ENCODE results near the gene SKAP2. TPM values are rescaled to one million over a fixed set of nuclear protein-coding genes. Genes with fewer than 3 reads are reported as not detected.

The SKAP2 gene
- total RNA-seq, 2 donors from 2014 or later = 3.3 to 3.4 TPM

- TF ChIP-seq CTCF (conservative IDR thresholded peaks at IDR 0.05) = no peak
- H3K27ac Mint-ChIP-seq = no peak overlapping the region
- Histone ChIP-seq H3K4me1 (ENCODE audit: control insufficient read depth, insufficient read depth, low read length) (no peaks in the 10 kb centered on the region), H3K9ac (ENCODE audit: extremely low read depth, low read length, poor library complexity, severe bottlenecking) (no peak overlapping the region), H3K27ac (ENCODE audit: low read depth, low read length) (no peak overlapping the region), H3K27me3 (ENCODE audit: control insufficient read depth, insufficient read depth, low read length, poor library complexity, severe bottlenecking) (peaks cover 14% of the 10 kb centered on the region), H3K9me3 (ENCODE audit: control insufficient read depth, low read length) (no peaks in the 10 kb centered on the region), H3K4me3 (ENCODE audit: low read length) (no peak overlapping the region), H3K36me3 (ENCODE audit: control insufficient read depth, insufficient read depth, low read length) (no peaks in the 10 kb centered on the region)
- H3K27me3 Mint-ChIP-seq (ENCODE audit: insufficient read depth) = peaks cover 20% of the 10 kb centered on the region
- no peaks in the 10 kb centered on the region for H3K9me3 Mint-ChIP-seq
- peaks cover 13% of the 10 kb centered on the region for H3K4me1 Mint-ChIP-seq
- DNase-seq = no peak
- no peak overlapping the region for H3K4me3 Mint-ChIP-seq
- H3K36me3 Mint-ChIP-seq (ENCODE audit: low read depth) = no peaks in the 10 kb centered on the region
- WGBS, 2 experiments (ENCODE audit: insufficient coverage in 1 of 2, insufficient read length in 1 of 2) = 88% methylated on average over 6 of the region's 6 CpGs; no CpG with 5 or more reads in 1 of the 2 experiments
These were observed 76.7 kb downstream of the SKAP2 start for GRCh38 chr7:26787701-26788100.

GRCh38 chr7:26784118-26784517, 80.3 kb downstream of the SKAP2 start:
- no peak for TF ChIP-seq CTCF (conservative IDR thresholded peaks at IDR 0.05)
- WGBS, 2 experiments (ENCODE audit: insufficient coverage in 1 of 2, insufficient read length in 1 of 2) = 21 to 48% methylated on average over 2 to 3 of the region's 3 CpGs

GRCh38 chr7:26782501-26782900, 81.9 kb downstream of the SKAP2 start:
- H3K27me3 Mint-ChIP-seq (ENCODE audit: insufficient read depth) = peaks cover 25% of the 10 kb centered on the region
- no peak for DNase-seq
- Histone ChIP-seq H3K9ac (ENCODE audit: extremely low read depth, low read length, poor library complexity, severe bottlenecking) (no peak overlapping the region), H3K4me3 (ENCODE audit: low read length) (no peak overlapping the region), H3K27ac (ENCODE audit: low read depth, low read length) (no peak overlapping the region), H3K36me3 (ENCODE audit: control insufficient read depth, insufficient read depth, low read length) (no peaks in the 10 kb centered on the region), H3K4me1 (ENCODE audit: control insufficient read depth, insufficient read depth, low read length) (no peaks in the 10 kb centered on the region), H3K9me3 (ENCODE audit: control insufficient read depth, low read length) (no peaks in the 10 kb centered on the region), H3K27me3 (ENCODE audit: control insufficient read depth, insufficient read depth, low read length, poor library complexity, severe bottlenecking) (peaks cover 25% of the 10 kb centered on the region)
- WGBS, 2 experiments (ENCODE audit: insufficient coverage in 1 of 2, insufficient read length in 1 of 2) = 83 to 89% methylated on average over 1 to 2 of the region's 2 CpGs
- H3K4me3 Mint-ChIP-seq = no peak overlapping the region
- H3K9me3 Mint-ChIP-seq = no peaks in the 10 kb centered on the region
- H3K4me1 Mint-ChIP-seq = peaks cover 13% of the 10 kb centered on the region
- no peaks in the 10 kb centered on the region for H3K36me3 Mint-ChIP-seq (ENCODE audit: low read depth)
- no peak for TF ChIP-seq CTCF (conservative IDR thresholded peaks at IDR 0.05)
- no peak overlapping the region for H3K27ac Mint-ChIP-seq

More at GRCh38 chr7:26784118-26784517, 80.3 kb downstream of the SKAP2 start:
- no peak for DNase-seq
- Histone ChIP-seq H3K27ac (ENCODE audit: low read depth, low read length) (no peak overlapping the region), H3K4me1 (ENCODE audit: control insufficient read depth, insufficient read depth, low read length) (no peaks in the 10 kb centered on the region), H3K27me3 (ENCODE audit: control insufficient read depth, insufficient read depth, low read length, poor library complexity, severe bottlenecking) (peaks cover 25% of the 10 kb centered on the region), H3K9ac (ENCODE audit: extremely low read depth, low read length, poor library complexity, severe bottlenecking) (no peak overlapping the region), H3K36me3 (ENCODE audit: control insufficient read depth, insufficient read depth, low read length) (no peaks in the 10 kb centered on the region), H3K9me3 (ENCODE audit: control insufficient read depth, low read length) (no peaks in the 10 kb centered on the region), H3K4me3 (ENCODE audit: low read length) (no peak overlapping the region)
- Mint-ChIP-seq H3K27ac (no peak overlapping the region), H3K4me1 (peaks cover 13% of the 10 kb centered on the region), H3K9me3 (no peaks in the 10 kb centered on the region), H3K4me3 (no peak overlapping the region), H3K27me3 (ENCODE audit: insufficient read depth) (peaks cover 25% of the 10 kb centered on the region), H3K36me3 (ENCODE audit: low read depth) (no peaks in the 10 kb centered on the region)

Measured in endodermal cell (in vitro differentiated cells).